ENCODE measurements around the gene RHOH. TPM values are rescaled to one million over a fixed set of nuclear protein-coding genes. Genes with fewer than 3 reads are reported as not detected.

The RHOH gene
- polyA plus RNA-seq, 6 donors from 2014 or later: 411 to 590 (median 456) TPM

- Mint-ChIP-seq H3K27me3 (no peaks in the 10 kb centered on the region), H3K27ac (peak overlapping the region in 2 of 6 donors; percentile 69 to 93), H3K36me3 (peaks cover 0 to 3% of the 10 kb centered on the region in 2 donors), H3K9me3 (peaks cover 0 to 2% (median 0%) of the 10 kb centered on the region in 7 donors), H3K4me1 (peaks cover 40 to 74% (median 58%) of the 10 kb centered on the region in 3 donors), H3K4me3 (no peak overlapping the region)
- ATAC-seq (ENCODE audit: low read depth in 2 of 2) (no peak), DNase-seq (no peak)
These were observed 58.0 kb downstream of the RHOH start for GRCh38 chr4:40254608-40255392.

- H3K27ac Mint-ChIP-seq: peak overlapping the region in 2 of 6 donors; percentile 57 to 93
- H3K4me1 Mint-ChIP-seq: peaks cover 38 to 73% (median 55%) of the 10 kb centered on the region in 3 donors
- no peaks in the 10 kb centered on the region for H3K27me3 Mint-ChIP-seq
- no peak overlapping the region for H3K4me3 Mint-ChIP-seq
- ATAC-seq (ENCODE audit: low read depth in 2 of 2) (no peak), DNase-seq (no peak)
- H3K36me3 Mint-ChIP-seq: peaks cover 0 to 3% of the 10 kb centered on the region in 2 donors
- peaks cover 0 to 2% (median 0%) of the 10 kb centered on the region in 7 donors for H3K9me3 Mint-ChIP-seq
These were observed 58.8 kb downstream of the RHOH start for GRCh38 chr4:40255393-40256281.

GRCh38 chr4:40256329-40256728, 59.5 kb downstream of the RHOH start:
- no peak overlapping the region for H3K4me3 Mint-ChIP-seq
- peaks cover 0 to 2% of the 10 kb centered on the region in 2 donors for H3K36me3 Mint-ChIP-seq
- peak overlapping the region in 2 of 6 donors; percentile 47 to 61 for H3K27ac Mint-ChIP-seq
- peaks cover 0 to 2% (median 0%) of the 10 kb centered on the region in 7 donors for H3K9me3 Mint-ChIP-seq
- peaks cover 35 to 69% (median 52%) of the 10 kb centered on the region in 3 donors for H3K4me1 Mint-ChIP-seq
- no peaks in the 10 kb centered on the region for H3K27me3 Mint-ChIP-seq
- ATAC-seq (ENCODE audit: low read depth in 2 of 2): no peak
- DNase-seq: no peak

GRCh38 chr4:40256817-40257216, 60.0 kb downstream of the RHOH start:
- no peaks in the 10 kb centered on the region for H3K27me3 Mint-ChIP-seq
- no peaks in the 10 kb centered on the region for H3K36me3 Mint-ChIP-seq
- peaks cover 32 to 68% (median 54%) of the 10 kb centered on the region in 3 donors for H3K4me1 Mint-ChIP-seq
- H3K4me3 Mint-ChIP-seq: peak overlapping the region in 1 of 8 donors; percentile 55
- no peak for ATAC-seq (ENCODE audit: low read depth in 2 of 2)
- H3K27ac Mint-ChIP-seq: peak overlapping the region in 2 of 6 donors; percentile 50 to 61
- H3K9me3 Mint-ChIP-seq: peaks cover 0 to 2% (median 0%) of the 10 kb centered on the region in 7 donors
- no peak for DNase-seq

GRCh38 chr4:40258627-40259026, 61.8 kb downstream of the RHOH start:
- ATAC-seq (ENCODE audit: low read depth in 2 of 2) (peak in 1 of 2 donors; percentile 33), DNase-seq (no peak)
- Mint-ChIP-seq H3K36me3 (no peaks in the 10 kb centered on the region), H3K27me3 (no peaks in the 10 kb centered on the region), H3K9me3 (no peaks in the 10 kb centered on the region), H3K4me3 (peak overlapping the region in 4 of 8 donors; percentile 19 to 82 (median 43)), H3K27ac (peak overlapping the region in 2 of 6 donors; percentile 53 to 81), H3K4me1 (peaks cover 32 to 62% (median 55%) of the 10 kb centered on the region in 3 donors)

DNA sequence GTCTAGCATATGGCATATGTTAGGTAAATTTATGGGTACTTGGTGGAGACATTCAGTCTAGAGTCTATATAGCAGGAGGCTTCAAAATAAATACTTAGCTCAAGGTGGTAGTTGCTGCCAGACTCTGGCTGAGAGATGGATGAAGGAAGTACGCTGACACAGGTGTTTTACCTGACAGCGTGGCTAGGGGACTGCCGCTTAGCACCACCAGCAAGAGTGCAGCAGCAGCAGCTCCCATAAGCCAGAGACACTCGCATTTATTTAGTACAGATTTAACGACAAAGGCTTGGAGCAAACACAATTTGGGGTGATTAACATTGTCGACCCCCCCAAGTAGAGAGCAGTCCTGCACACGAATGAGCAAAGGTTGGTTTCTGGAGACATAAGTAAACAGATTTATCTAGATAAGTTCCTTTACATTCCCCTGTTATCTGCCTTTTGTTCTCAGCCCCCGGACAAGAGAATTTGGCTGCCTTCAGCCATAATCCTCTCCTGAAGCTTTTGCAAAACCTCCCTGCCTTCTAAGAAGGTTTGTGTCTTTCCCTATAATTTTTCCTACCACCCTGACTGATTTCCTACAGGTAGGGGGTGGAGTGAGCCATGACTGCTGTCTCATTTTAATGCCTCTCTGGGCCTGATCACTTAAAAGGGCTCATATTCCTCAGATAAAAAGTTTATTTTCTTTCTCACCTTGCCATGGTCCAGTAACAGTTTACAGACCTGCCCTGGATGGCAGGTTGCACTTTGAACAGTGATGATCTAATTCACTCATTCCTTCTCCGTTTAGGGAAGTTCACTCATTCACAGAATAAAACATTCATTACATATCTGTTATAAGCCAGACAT, 64.6 kb downstream of the RHOH start:
- H3K4me3 Mint-ChIP-seq: no peak overlapping the region
- H3K27ac Mint-ChIP-seq: peak overlapping the region in 3 of 6 donors; percentile 17 to 76 (median 49)
- H3K4me1 Mint-ChIP-seq: peaks cover 19 to 62% (median 52%) of the 10 kb centered on the region in 3 donors
- no peaks in the 10 kb centered on the region for H3K9me3 Mint-ChIP-seq
- ATAC-seq (ENCODE audit: low read depth in 2 of 2): no peak
- H3K27me3 Mint-ChIP-seq: no peaks in the 10 kb centered on the region
- no peak for DNase-seq
- H3K36me3 Mint-ChIP-seq: no peaks in the 10 kb centered on the region

DNA sequence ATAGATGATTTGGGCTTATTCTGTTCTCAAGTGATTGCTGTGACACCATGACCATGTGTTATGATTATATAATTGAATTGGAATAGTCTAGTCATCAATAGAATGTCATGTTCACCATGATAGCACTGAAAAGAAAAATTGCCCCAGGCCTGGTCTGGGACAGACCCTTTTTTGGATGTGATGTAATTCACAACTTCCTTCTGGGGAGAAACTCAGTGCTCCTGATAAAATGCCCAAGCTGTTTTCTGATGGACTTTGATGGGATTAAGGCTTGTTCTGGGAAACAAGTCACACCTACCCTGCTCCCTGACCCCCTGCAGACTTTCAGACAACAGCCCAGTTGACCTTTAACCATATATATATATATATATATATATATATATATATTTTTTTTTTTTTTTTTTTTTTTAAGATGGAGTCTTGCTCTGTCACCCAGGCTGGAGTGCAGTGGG, 65.3 kb downstream of the RHOH start:
- ATAC-seq (ENCODE audit: low read depth in 2 of 2) (no peak), DNase-seq (no peak)
- no peak overlapping the region for H3K4me3 Mint-ChIP-seq
- no peaks in the 10 kb centered on the region for H3K9me3 Mint-ChIP-seq
- H3K4me1 Mint-ChIP-seq: peaks cover 13 to 57% (median 51%) of the 10 kb centered on the region in 3 donors
- H3K27ac Mint-ChIP-seq: peak overlapping the region in 1 of 6 donors; percentile 60
- H3K36me3 Mint-ChIP-seq: no peaks in the 10 kb centered on the region
- no peaks in the 10 kb centered on the region for H3K27me3 Mint-ChIP-seq

DNA sequence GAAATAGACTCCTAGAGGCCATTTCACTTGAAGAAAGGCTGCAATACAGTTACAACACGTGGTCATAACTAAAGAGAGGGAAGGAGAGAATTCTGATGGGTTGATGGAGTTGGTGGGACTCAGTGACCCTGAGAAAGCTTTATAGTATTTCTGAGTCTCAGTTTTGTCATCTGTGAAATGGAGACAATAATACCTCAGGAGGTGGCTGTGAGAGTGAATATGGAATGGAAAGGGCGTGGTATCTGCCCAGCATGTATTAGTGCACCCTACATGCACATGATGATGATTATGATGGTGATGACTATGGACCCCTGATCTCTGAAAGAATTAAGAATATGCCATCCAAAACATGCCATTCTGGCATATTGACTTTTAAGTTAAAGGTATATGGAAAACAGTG, 66.0 kb downstream of the RHOH start:
- ATAC-seq (ENCODE audit: low read depth in 2 of 2) (no peak), DNase-seq (no peak)
- peaks cover 12 to 55% (median 47%) of the 10 kb centered on the region in 3 donors for H3K4me1 Mint-ChIP-seq

DNA sequence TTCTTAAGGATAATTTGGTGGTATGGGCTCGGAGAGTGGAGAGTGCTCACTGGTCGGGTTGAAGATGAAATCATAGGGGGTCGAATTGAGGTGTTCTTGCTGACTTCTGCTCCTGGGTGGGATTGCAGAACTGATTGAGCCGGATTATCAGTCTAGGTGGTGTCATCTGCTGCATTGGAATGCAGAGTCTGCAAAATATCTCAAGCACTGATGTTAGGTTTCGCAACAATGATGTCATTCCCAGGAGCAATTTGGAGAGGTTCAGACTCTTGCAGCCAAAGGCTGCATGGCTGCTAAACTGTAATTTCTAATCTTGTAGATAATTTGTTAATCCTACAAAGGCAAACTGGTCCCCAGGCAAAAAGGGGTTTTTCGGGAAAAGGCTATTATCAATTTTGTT, 67.7 kb downstream of the RHOH start:
- Mint-ChIP-seq H3K9me3 (no peaks in the 10 kb centered on the region), H3K36me3 (no peaks in the 10 kb centered on the region), H3K27me3 (no peaks in the 10 kb centered on the region), H3K4me1 (peaks cover 5 to 46% (median 37%) of the 10 kb centered on the region in 3 donors), H3K4me3 (peak overlapping the region in 2 of 8 donors; percentile 34 to 38), H3K27ac (peak overlapping the region in 2 of 6 donors; percentile 81 to 84)
- no peak for ATAC-seq (ENCODE audit: low read depth in 2 of 2)
- no peak for DNase-seq

More for the DNA sequence above, 66.0 kb downstream of the RHOH start:
- Mint-ChIP-seq H3K27ac (no peak overlapping the region), H3K4me3 (no peak overlapping the region), H3K27me3 (no peaks in the 10 kb centered on the region), H3K36me3 (no peaks in the 10 kb centered on the region), H3K9me3 (no peaks in the 10 kb centered on the region)

DNA sequence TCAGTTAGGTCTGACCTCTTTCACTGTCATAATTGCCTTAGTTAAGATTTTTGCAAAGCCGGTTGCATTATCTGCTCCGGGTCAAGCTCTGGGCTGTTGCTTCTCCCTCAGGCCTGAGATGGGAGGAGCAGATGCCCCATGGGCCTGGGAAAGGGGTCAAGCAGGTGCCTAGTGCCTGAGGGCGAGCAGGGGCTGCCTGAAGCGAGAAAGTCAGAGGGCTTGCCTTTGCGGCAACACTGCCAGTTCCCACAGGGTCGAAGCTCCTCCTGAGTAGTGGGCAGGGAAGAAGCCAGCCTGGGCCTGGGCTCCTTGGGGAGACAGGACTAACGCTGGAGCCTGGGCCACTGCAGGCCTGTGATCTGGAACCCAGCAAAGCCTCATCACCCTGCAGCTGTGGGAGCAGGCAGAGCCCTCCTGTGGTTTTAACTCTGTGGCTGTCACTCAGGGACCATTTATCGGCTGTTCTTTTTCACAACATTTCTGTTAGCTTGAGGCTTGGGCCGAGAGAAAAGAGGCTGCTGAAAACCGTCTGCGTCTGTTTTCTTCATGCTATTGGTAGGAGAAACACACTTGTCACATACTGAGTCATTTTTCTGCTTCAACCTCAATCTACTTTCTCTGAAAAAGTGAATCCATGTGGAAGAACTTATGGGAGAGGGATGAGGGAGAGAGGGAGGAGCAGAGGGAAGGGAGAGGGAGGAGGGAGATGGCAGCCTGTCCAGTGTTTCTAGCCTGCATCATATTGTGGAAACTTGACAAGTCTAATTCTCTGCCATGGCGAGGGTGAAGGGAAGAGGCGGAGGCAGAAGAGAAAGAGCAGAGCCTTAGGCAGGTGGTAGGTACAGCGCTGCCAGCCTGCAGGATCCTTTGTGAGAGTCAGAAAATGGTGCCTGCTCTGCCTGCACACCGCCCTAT, 68.4 kb downstream of the RHOH start:
- Mint-ChIP-seq H3K9me3 (no peaks in the 10 kb centered on the region), H3K4me1 (peaks cover 5 to 46% (median 38%) of the 10 kb centered on the region in 3 donors), H3K4me3 (peak overlapping the region in 7 of 8 donors; percentile 34 to 74 (median 40)), H3K27ac (peak overlapping the region in 2 of 6 donors; percentile 36 to 37), H3K36me3 (no peaks in the 10 kb centered on the region), H3K27me3 (no peaks in the 10 kb centered on the region)
- no peak for DNase-seq
- ATAC-seq (ENCODE audit: low read depth in 2 of 2): peak; percentile 53 to 85

DNA sequence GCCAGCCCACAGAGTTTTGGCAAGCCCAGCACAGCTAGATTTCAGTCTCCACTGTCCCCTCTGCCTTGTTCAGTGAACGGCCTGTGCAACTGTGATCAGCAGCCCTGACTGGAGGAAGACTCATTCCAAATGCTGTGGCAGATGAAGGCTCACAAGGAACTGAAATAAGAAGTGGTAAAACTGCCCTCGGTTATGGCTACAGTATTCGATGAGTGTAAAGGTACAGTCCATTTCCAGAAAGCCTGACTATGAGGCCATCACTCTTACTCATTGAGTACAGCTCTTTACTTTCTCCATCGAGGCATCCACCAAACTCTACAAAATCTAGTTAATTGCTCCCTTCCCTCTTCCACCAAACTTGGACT, 69.1 kb downstream of the RHOH start:
- ATAC-seq (ENCODE audit: low read depth in 2 of 2) (peak in 1 of 2 donors; percentile 3), DNase-seq (no peak)
- Mint-ChIP-seq H3K4me1 (peaks cover 5 to 46% (median 40%) of the 10 kb centered on the region in 3 donors), H3K27ac (peak overlapping the region in 1 of 6 donors; percentile 15), H3K9me3 (no peaks in the 10 kb centered on the region), H3K27me3 (no peaks in the 10 kb centered on the region), H3K36me3 (no peaks in the 10 kb centered on the region), H3K4me3 (peak overlapping the region in 3 of 8 donors; percentile 65 to 74 (median 70))

DNA sequence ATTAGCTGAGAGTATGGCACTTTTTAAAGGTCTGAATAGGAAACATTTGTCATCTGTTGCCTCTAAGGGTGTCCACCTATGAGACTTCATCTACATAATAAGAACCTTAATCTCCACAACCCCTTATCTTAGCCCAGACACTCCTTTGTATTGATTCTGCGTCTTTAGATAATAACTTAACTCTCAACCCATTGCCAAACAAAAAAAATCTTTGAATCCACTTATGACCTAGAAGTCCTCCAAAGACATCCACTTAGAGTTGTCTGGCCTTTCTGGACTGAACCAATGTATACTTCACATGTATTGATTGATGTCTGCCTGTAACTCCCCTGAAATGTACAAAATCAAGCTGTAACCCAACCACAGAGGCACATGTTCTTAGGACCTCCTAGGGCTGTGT, 72.3 kb downstream of the RHOH start:
- H3K9me3 Mint-ChIP-seq: no peaks in the 10 kb centered on the region
- peak overlapping the region in 1 of 6 donors; percentile 21 for H3K27ac Mint-ChIP-seq
- H3K36me3 Mint-ChIP-seq: no peaks in the 10 kb centered on the region
- no peak overlapping the region for H3K4me3 Mint-ChIP-seq
- H3K4me1 Mint-ChIP-seq: peaks cover 4 to 33% (median 24%) of the 10 kb centered on the region in 3 donors
- ATAC-seq (ENCODE audit: low read depth in 2 of 2) (no peak), DNase-seq (no peak)
- H3K27me3 Mint-ChIP-seq: no peaks in the 10 kb centered on the region

All from naive B cell (primary cell).